ENCODE data around the gene AKR7A3.
"Not testable (repeated sequence)": the region's sequence is repeated elsewhere in the genome, so short reads cannot be mapped to it uniquely, and the experiment has no call there.

Gene AKR7A3

DNA sequence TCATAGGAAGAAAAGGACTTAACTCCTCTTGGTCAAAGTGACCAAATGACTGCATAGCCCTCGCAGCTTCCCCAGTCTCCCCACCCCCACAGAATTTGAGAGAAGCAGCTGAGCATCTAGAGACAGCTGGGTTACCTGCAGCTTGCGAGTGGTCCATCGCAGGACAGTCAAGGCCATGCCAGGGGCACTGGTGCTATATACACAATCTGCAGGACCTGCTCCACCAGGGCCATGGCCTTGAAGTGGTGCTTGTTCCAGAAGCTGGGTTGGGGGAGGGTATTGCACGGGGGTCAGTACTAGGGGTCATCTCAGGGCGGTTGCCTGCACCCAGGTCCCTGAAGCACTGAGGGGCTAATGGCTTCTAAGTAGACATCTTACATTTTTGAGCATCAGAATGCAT, 26.5 kb downstream of the AKR7A3 start:
- DNase-seq (ENCODE audit: low spot score in 2 of 2) (no peak), ATAC-seq (ENCODE audit: low read depth) (no peak)
- Mint-ChIP-seq H3K9me3 (peaks cover 1% of the 10 kb centered on the region), H3K27ac (no peak overlapping the region), H3K36me3 (peaks cover 7% of the 10 kb centered on the region), H3K4me3 (no peak overlapping the region), H3K27me3 (no peaks in the 10 kb centered on the region), H3K4me1 (no peaks in the 10 kb centered on the region)

DNA sequence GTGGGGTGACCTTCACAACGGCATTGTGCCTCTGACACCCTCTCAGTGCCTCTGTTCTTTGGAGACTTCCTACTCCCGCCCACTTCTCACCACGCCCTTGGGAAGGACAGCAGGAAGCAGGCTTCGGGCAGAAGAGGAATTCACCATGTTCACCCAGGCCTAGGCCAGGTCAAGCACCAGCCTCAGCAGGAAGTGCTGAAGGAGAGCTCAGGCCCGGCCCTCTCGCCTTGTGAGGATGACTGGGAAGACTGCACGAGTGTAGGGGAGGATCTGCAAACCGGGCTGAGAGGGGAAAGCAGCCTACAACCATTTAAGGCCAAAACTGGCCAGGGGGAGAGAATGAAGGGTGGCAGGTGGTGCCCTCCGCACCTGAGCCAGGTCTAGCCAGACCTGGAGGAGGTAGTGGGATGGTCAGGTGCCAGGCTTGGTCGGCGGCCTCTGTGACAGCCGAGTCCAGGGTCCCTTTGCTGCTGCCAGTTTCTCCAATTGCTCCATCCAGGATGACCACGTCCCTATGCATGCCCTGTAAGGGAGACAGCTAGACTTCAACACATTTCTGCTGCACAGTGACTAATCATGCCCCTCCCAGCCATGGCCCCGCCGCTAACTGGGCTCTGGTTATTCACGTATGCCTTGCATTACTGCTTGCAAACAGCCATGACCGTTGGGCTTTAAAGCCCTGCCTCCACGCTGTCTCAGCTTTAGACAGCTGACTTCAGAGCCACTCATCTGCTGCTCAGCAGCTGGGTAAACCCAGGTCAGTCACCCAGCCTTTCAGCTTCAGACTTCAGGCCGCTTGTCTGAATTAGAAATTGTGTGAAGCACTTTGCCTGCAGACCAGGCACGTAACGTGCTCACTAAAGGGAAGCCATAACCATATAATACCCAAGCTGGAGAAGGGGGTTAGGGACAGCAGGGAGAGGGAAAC, 28.1 kb downstream of the AKR7A3 start:
- ATAC-seq (ENCODE audit: low read depth) = no peak
- Mint-ChIP-seq H3K9me3 (no peaks in the 10 kb centered on the region), H3K4me1 (no peaks in the 10 kb centered on the region), H3K36me3 (peaks cover 7% of the 10 kb centered on the region), H3K4me3 (no peak overlapping the region), H3K27ac (no peak overlapping the region), H3K27me3 (no peaks in the 10 kb centered on the region)
- no peak for DNase-seq (ENCODE audit: low spot score in 2 of 2)

DNA sequence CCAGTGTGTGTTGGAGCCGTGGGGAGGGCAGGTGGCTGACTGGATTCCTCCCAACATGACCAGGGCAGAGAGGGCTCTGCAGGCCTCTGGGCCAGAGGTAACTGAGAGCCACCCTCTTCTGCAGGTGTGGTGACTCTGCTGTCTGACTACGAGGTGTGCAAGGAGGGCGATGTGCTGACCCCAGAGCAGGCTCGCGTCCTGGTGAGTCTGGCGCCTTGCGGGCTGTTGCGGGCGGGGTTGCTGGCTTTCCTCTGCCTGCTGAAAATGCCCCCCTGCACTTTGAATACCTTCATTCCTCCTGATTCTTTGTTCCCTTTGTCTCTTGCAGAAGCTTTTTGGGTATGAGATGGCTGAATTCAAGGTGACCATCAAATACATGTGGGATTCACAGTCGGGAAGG, 30.2 kb downstream of the AKR7A3 start:
- ATAC-seq (ENCODE audit: low read depth) (no peak), DNase-seq (ENCODE audit: low spot score in 2 of 2) (no peak)
- H3K4me1 Mint-ChIP-seq = peaks cover 3% of the 10 kb centered on the region
- no peaks in the 10 kb centered on the region for H3K27me3 Mint-ChIP-seq
- no peak overlapping the region for H3K4me3 Mint-ChIP-seq
- H3K36me3 Mint-ChIP-seq = peaks cover 9% of the 10 kb centered on the region
- no peak overlapping the region for H3K27ac Mint-ChIP-seq
- no peaks in the 10 kb centered on the region for H3K9me3 Mint-ChIP-seq

DNA sequence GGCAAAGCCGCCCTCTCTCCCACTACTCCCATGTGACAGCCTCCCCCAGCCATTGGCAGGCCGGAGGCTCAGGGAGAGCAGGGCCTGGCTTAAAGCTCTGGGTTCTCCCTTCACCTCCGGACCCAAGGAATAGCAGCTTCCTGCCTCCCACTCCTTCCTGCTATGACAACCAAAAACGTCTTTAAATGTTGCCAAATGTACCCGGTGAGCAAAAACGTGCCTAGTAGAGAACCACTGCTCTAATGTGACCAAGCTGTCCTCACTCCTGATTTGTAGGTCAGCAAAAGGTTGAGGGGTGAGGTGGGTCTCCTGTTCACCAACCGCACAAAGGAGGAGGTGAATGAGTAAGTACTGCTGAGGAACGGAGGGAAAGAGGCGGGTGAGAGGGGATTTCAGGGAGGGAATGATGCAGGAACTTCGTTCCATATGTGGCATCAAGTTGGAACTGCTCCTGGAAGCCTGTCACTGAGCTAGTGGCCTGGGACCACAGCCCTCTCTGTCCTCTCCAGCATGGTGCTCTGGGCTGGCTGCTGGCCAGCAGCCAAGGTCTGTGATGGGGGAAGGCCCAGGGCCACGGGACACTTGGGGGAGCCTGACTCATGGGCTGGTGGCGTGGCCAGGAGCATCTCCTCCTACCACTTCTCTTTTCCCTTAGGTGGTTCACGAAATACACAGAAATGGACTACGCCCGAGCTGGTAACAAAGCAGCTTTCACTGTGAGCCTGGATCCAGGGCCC, 31.2 kb downstream of the AKR7A3 start:
- Mint-ChIP-seq H3K36me3 (peaks cover 9% of the 10 kb centered on the region), H3K4me3 (no peak overlapping the region), H3K4me1 (peaks cover 8% of the 10 kb centered on the region), H3K27ac (no peak overlapping the region), H3K27me3 (no peaks in the 10 kb centered on the region), H3K9me3 (no peaks in the 10 kb centered on the region)
- no peak for DNase-seq (ENCODE audit: low spot score in 2 of 2)
- ATAC-seq (ENCODE audit: low read depth) = no peak

DNA sequence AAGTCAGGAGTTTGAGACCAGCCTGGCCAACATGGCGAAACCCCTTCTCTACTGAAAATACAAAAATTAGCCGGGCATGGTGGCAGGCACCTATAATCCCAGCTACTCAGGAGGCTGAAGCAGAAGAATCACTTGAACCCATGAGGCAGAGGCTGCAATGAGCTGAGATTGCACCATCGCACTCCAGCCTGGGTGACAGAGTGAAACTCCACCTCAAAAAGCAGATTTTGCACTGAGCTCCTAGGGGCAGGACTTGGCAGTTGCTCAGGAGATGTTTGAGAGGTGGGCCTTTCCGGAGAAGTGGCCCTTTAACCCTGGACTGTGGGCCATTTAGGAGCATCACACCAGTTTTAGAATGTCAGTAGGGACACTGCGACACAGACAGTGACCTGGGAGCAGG, 32.3 kb downstream of the AKR7A3 start:
- H3K4me1 Mint-ChIP-seq = peaks cover 12% of the 10 kb centered on the region
- H3K36me3 Mint-ChIP-seq; H3K4me3 Mint-ChIP-seq; DNase-seq (ENCODE audit: low spot score in 2 of 2); ATAC-seq (ENCODE audit: low read depth); H3K27ac Mint-ChIP-seq; H3K9me3 Mint-ChIP-seq; H3K27me3 Mint-ChIP-seq: not testable (repeated sequence)

DNA sequence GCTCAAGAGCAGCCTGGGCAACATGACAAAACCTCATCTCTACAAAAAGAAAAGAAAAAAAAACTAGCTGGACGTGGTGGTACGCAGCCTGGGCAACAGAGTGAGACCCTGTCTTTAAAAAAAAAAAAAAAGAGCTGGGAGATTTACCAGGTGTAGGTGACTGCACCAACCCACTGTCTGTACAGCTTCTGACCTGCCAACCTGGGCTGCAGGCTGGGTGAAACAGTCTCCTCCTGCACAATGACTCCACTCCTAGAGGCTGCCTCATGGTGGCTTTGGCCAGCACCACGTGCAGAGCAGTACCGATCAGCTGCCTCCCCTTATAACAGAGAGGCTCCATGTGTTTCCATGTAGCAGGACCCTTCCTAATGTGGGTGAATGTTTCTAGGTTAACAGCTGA, 33.3 kb downstream of the AKR7A3 start:
- H3K27me3 Mint-ChIP-seq = no peaks in the 10 kb centered on the region
- no peak overlapping the region for H3K27ac Mint-ChIP-seq
- H3K36me3 Mint-ChIP-seq = peaks cover 9% of the 10 kb centered on the region

DNA sequence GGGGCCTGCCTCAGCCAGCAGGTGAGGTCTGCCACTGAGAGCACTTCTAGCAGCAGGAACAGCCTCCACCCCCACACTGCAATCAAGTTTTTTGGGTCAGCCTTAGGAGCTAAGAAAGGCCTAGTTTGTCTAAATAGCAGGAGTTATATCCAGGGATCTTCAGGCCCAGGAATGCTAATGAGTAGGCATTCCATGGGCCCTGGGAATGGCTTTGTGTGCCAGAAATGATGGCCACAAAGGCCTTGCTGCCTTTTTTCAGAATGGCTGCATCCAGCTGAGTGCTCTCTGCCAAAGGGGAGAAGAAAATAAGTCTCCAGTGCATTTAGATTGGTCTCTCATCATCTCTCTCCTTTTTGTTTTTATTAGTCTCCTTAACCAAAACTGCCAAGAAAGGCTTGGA, 34.2 kb downstream of the AKR7A3 start:
- DNase-seq (ENCODE audit: low spot score in 2 of 2) (no peak), ATAC-seq (ENCODE audit: low read depth) (no peak)
- no peaks in the 10 kb centered on the region for H3K27me3 Mint-ChIP-seq
- peaks cover 9% of the 10 kb centered on the region for H3K36me3 Mint-ChIP-seq
- H3K4me1 Mint-ChIP-seq = peaks cover 18% of the 10 kb centered on the region
- no peak overlapping the region for H3K4me3 Mint-ChIP-seq
- no peak overlapping the region for H3K27ac Mint-ChIP-seq
- H3K9me3 Mint-ChIP-seq = no peaks in the 10 kb centered on the region

More for the DNA sequence above, 33.3 kb downstream of the AKR7A3 start:
- ATAC-seq (ENCODE audit: low read depth) (no peak), DNase-seq (ENCODE audit: low spot score in 2 of 2) (no peak)
- H3K9me3 Mint-ChIP-seq = no peaks in the 10 kb centered on the region
- peaks cover 17% of the 10 kb centered on the region for H3K4me1 Mint-ChIP-seq
- no peak overlapping the region for H3K4me3 Mint-ChIP-seq

DNA sequence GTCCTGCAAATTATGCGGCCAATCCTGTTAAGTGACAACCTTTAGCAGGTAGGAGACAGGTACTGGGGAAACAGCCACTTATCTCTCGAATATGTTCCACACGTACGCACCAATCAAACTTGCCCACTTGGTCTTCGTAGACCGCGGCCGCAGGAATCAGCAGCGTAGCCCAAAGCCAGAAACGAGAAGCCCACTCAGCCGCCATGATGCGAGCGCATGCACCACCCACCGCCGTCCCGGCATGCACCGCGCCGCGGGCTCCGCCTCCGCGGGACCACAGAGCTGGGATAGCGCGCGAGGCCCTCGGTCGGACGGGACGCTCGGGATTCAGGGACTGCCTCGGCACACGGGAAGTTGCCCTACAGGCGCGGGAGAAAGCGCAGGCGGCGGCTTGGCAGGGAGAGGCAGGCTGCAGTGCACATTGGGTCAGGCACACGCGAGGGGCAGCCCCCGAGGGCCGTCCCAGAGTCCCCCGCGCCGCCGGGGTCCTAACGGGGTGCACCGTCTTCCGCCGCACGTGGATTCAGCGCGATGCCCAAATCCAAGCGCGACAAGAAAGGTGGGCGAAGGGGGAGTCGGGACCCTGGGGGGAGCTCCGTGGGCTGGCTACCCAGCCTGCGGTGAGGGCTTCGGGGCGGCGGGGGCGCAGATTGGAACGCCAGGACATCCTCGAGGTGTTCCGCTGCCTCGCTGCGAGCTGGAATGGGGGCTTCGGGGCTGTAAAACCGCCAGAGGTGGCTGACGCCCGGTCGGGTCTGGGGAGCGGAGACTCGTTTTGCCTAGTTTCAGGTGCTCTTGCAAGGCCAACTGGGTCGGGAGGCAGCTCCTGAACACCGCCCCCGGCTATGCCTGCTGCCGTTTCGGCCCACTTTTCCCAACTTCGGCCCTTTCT, 37.0 kb downstream of the AKR7A3 start, which contains the start of the genes EMC1 and MRTO4:
EMC1 (minus strand) TSS at position 220 of the 892 bp plus-strand sequence; CDS start at position 205, 15 bp downstream.
MRTO4 (plus strand) TSS at position 501 of the 892 bp plus-strand sequence; CDS start at position 532, 31 bp downstream.
- peak within 1 kb of the TSS; percentile 95 for H3K4me3 Mint-ChIP-seq
- DNase-seq (ENCODE audit: low spot score in 2 of 2) = peak; percentile 82 to 99
- H3K9me3 Mint-ChIP-seq = no peaks in the 10 kb centered on the region
- H3K4me1 Mint-ChIP-seq = peaks cover 18% of the 10 kb centered on the region
- H3K36me3 Mint-ChIP-seq = peaks cover 2% of the 10 kb centered on the region
- ATAC-seq (ENCODE audit: low read depth) = peak; percentile 90
- H3K27ac Mint-ChIP-seq = peak within 1 kb of the TSS; percentile 95
- H3K27me3 Mint-ChIP-seq = no peaks in the 10 kb centered on the region

DNA sequence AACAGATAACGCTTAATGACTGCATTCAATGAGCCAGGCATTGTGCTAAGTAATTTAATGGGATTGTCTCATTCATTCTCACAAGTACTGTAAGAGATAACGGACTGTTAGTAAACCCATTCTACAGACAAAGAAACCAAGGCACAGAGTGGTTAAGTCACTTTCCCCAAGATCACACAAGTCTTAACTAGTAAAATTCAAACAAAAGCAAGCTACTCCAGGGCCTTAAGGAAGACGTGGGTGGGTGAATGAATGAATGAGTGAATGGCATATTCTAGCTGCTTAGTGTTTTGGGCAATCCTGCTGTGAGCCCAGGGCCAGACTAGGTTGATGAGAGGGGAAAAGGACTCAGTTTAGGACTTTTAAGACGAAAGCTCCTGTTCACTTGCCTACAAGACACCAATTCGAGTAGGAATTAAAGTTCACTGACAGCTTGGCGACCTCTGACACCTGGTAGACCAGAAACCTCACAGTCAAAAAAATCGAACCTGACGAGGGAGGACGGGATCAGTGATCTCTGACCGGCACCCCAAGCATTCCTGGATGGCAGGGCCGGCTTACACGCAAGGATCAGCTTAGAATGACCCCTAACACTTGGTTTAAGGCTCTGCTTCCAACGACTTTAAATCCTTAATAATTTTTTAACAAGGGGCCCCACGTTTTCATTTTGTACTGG, 37.8 kb downstream of the AKR7A3 start:
- no peak for ATAC-seq (ENCODE audit: low read depth)
- Mint-ChIP-seq H3K4me1 (peaks cover 18% of the 10 kb centered on the region), H3K4me3 (peak overlapping the region; percentile 95), H3K27ac (peak overlapping the region; percentile 95), H3K9me3 (no peaks in the 10 kb centered on the region), H3K36me3 (peaks cover 2% of the 10 kb centered on the region), H3K27me3 (no peaks in the 10 kb centered on the region)
- DNase-seq (ENCODE audit: low spot score in 2 of 2) = no peak

DNA sequence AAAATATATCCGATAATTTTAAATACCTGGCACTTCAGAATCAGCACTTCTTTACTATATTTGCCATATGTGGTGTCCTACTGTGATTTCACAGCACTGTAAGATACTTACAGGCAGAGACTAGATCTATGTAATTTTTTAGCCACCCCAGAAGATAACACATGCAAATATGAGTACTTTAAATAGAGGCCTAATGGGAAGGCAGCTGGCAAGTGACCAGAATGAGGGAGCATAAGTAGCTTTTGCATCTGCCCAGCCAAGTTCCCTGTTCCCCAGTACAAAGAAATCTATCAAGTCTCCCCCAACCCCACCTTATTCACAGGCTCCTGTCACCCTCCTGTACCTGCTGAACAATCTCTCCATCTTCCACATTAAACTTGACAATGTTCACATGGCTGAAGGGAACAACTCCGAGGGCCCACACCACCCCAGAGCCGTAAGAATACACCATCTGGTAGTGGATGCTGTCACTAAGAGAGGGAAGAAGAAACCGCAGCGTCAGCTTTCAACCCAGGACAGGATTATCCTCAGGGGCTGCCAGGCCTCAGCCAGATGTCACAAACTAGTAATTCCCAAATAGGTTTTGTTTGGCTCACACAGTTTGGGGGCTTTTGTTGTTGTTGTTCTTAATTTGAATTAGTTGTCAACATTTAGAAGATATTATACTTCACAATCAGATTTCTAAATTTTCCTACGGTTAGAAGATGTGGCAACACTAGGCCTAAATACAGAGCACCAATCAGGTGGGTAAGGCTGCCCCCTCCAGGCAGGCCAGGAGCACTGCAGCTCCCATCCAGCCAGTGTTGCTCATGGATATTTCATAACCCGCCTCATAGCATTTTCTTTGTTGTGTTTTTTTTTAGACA, 47.7 kb downstream of the AKR7A3 start:
- no peak overlapping the region for H3K4me3 Mint-ChIP-seq
- H3K27ac Mint-ChIP-seq = no peak overlapping the region

DNA sequence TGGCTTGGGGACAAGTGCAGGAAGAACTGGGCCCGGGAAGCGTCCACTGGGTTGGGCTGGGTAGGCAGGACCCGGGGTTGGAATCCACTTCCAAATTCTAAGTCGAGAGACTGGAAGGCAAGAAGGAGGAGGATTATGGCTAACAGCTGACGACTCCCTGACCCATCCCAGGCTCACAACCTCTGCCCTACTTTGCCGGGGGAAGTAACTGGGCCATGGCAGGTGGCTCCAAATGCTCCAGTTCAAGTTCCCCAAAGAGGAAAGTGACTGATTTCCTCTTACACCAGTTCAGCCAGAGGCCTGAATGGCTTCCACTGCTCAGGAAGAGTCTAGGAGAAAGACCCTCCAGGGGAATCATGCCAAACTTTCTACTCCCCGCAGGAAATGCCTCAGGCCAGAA, 48.7 kb downstream of the AKR7A3 start:
- Mint-ChIP-seq H3K4me3 (no peak overlapping the region), H3K4me1 (peaks cover 2% of the 10 kb centered on the region), H3K36me3 (peaks cover 42% of the 10 kb centered on the region), H3K9me3 (no peaks in the 10 kb centered on the region), H3K27me3 (no peaks in the 10 kb centered on the region), H3K27ac (no peak overlapping the region)
- ATAC-seq (ENCODE audit: low read depth) (no peak), DNase-seq (ENCODE audit: low spot score in 2 of 2) (no peak)

More for the DNA sequence above, 47.7 kb downstream of the AKR7A3 start:
- Mint-ChIP-seq H3K4me1 (peaks cover 2% of the 10 kb centered on the region), H3K27me3 (no peaks in the 10 kb centered on the region), H3K9me3 (no peaks in the 10 kb centered on the region), H3K36me3 (peaks cover 41% of the 10 kb centered on the region)
- ATAC-seq (ENCODE audit: low read depth) = peak; percentile 88
- peak; percentile 58 to 62 for DNase-seq (ENCODE audit: low spot score in 2 of 2)

DNA sequence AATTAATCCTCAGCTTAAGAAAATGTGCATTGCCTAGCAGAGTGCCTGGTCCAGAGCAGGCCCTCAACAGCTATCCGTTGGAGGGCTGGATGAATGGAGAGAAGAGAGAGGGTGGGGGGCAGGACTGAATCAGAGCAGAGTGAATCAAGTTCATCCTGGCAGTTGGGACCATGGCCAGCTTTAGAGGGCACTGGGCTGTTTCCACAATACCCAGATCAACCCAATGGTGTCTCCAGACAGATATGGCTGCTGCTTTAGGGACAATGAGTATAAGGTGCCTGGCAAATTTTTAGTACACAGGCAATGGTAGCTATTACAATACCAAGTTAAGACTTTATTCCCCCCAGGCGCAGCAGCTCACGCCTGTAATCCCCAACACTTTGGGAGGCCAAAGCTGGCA, 54.3 kb downstream of the AKR7A3 start:
- DNase-seq (ENCODE audit: low spot score in 2 of 2) (no peak), ATAC-seq (ENCODE audit: low read depth) (no peak)
- Mint-ChIP-seq H3K4me3 (no peak overlapping the region), H3K4me1 (no peaks in the 10 kb centered on the region), H3K36me3 (peaks cover 37% of the 10 kb centered on the region), H3K9me3 (no peaks in the 10 kb centered on the region), H3K27me3 (no peaks in the 10 kb centered on the region), H3K27ac (no peak overlapping the region)

Data from memory B cell (primary cell).